CD4-positive, alpha-beta T cell (primary cell): ENCODE measurements around the gene AFAP1. TPM values are rescaled to one million over a fixed set of nuclear protein-coding genes. Genes with fewer than 3 reads are reported as not detected.

Experiments
- ATAC-seq: fragments of 200-7000 bp; cut with Tn5 transposase; one replicate; pipeline ENCODE4 v1.10.0; 2022; ENCODE audit warnings: mild to moderate bottlenecking; ENCODE audit not compliant: poor library complexity
- CTCF ChIA-PET: fragments of 350-600 bp; sonication (Branson Sonifier 250); formaldehyde crosslinking; loops from one replicate; lab custom pipeline; 2021; ENCODE audit warnings: antibody characterized with exemption, inconsistent platforms; lab: Charles Lee
- POLR2A ChIA-PET: fragments of 350-600 bp; sonication (Branson Sonifier 250); formaldehyde crosslinking; loops from one replicate; lab custom pipeline; 2021; ENCODE audit warnings: antibody characterized with exemption, inconsistent platforms; lab: Charles Lee
- DNase-seq, 14 experiments: peaks; one replicate each; pipeline ENCODE4 v3.0.0-alpha.2; 2013 to 2020; ENCODE audit warnings: mixed read lengths in 2 of 14
- H3K27ac ChIP-seq, 2 donors: one replicate each; pipeline versions ENCODE4 v1.5.1 to v1.7.0; 2013; ENCODE audit warnings: low read length in 2 of 2, low read depth in 1 of 2, mild to moderate bottlenecking in 1 of 2
- H3K27me3 ChIP-seq, 2 experiments: 1 replicate in 1 of 2; 2 replicates in 1 of 2; pipeline versions ENCODE4 v1.6.1 to v1.7.0; 2013; ENCODE audit warnings: low read length in 2 of 2, control low read depth in 1 of 2, mild to moderate bottlenecking in 1 of 2, moderate library complexity in 1 of 2; ENCODE audit not compliant: insufficient read depth in 2 of 2, control insufficient read depth in 1 of 2
- H3K36me3 ChIP-seq: one replicate; pipeline ENCODE4 v1.6.1; 2013; ENCODE audit warnings: low read length, control low read depth; ENCODE audit not compliant: insufficient read depth
- H3K4me1 ChIP-seq: one replicate; pipeline ENCODE4 v1.6.1; 2013; ENCODE audit warnings: low read length, control low read depth; ENCODE audit not compliant: insufficient read depth
- H3K4me3 ChIP-seq: one replicate; pipeline ENCODE4 v1.5.1; 2013; ENCODE audit warnings: mild to moderate bottlenecking, low read length, moderate library complexity
- H3K9me3 ChIP-seq, 2 experiments: 1 replicate in 1 of 2; 2 replicates in 1 of 2; pipeline versions ENCODE4 v1.6.1 to v1.7.0; 2013; ENCODE audit warnings: low read length in 2 of 2, mild to moderate bottlenecking in 2 of 2, control low read depth in 1 of 2, moderate library complexity in 1 of 2; ENCODE audit not compliant: control insufficient read depth in 1 of 2, insufficient read depth in 1 of 2
- H3K27ac Mint-ChIP-seq: one replicate; pipeline ENCODE4 v1.8.0; 2020; ENCODE audit warnings: mixed read lengths
- H3K27me3 Mint-ChIP-seq: one replicate; pipeline ENCODE4 v1.8.0; 2021; ENCODE audit warnings: mixed read lengths
- H3K36me3 Mint-ChIP-seq: one replicate; pipeline ENCODE4 v1.8.0; 2021; ENCODE audit warnings: low read depth, mixed read lengths
- H3K4me1 Mint-ChIP-seq: one replicate; pipeline ENCODE4 v1.8.0; 2021; ENCODE audit warnings: low read depth, mixed read lengths
- H3K4me3 Mint-ChIP-seq: one replicate; pipeline ENCODE4 v1.8.0; 2020; ENCODE audit warnings: mild to moderate bottlenecking, mixed read lengths
- H3K9me3 Mint-ChIP-seq: one replicate; pipeline ENCODE4 v1.8.0; 2020; ENCODE audit warnings: mixed read lengths
- CTCF ChIP-seq: fragments of 200-600 bp; IDR thresholded peaks from one replicate; pipeline ENCODE4 v1.8.0; 2022; ENCODE audit warnings: antibody characterized with exemption, mild to moderate bottlenecking
- intact Hi-C, 2 experiments: fragments of 100-400 bp; cut with DNase I in 1 of 2; cut with micrococcal nuclease in 1 of 2; formaldehyde crosslinking; loops; one replicate each; pipeline versions ENCODE4 v1.15.1 to v1.9.0; 2023 to 2025; cut with DNase I, micrococcal nuclease
- total RNA-seq, 174 experiments: library from RNA in 2 of 174; stranded (reverse) in 2 of 174; gene quantifications; one replicate each; pipeline ENCODE4 v1.2.3 and lab custom pipeline; 2021 to 2026

AFAP1 gene
- total RNA-seq, 2 experiments from 2014 or later = 9.8 to 10.9 TPM

- no peaks in the 10 kb centered on the region for H3K27me3 ChIP-seq
- peaks cover 32% of the 10 kb centered on the region for H3K4me1 Mint-ChIP-seq
- intact Hi-C loops = loop anchor here in 1 of 2 experiments (2.0 kb wide), 1 partner anchor 44 kb away; no protein-coding TSS in a partner anchor
- peak overlapping the region; percentile 48 for H3K4me3 ChIP-seq
- H3K27ac Mint-ChIP-seq = peak overlapping the region; percentile 89
- H3K4me3 Mint-ChIP-seq = peak overlapping the region; percentile 81
- ATAC-seq (peak; percentile 94), DNase-seq (peak; percentile 32 to 91 (median 56))
- H3K4me1 ChIP-seq = peaks cover 24% of the 10 kb centered on the region
- no peaks in the 10 kb centered on the region for H3K9me3 Mint-ChIP-seq
- CTCF ChIA-PET = interaction anchor here (0.6 to 1.8 kb wide), 3 partner anchors 11 to 196 kb away, joined by 3 to 4 read pairs (median 4); partner anchors contain the start of gene AFAP1
- no peak for TF ChIP-seq CTCF
- no peaks in the 10 kb centered on the region for H3K9me3 ChIP-seq
- no peaks in the 10 kb centered on the region for H3K36me3 ChIP-seq
- POLR2A ChIA-PET = interaction anchor here (0.8 kb wide), 1 partner anchor 10 kb away, joined by 6 read pairs; no protein-coding TSS in a partner anchor
- H3K36me3 Mint-ChIP-seq = peaks cover 20% of the 10 kb centered on the region
- H3K27me3 Mint-ChIP-seq = no peaks in the 10 kb centered on the region
- H3K27ac ChIP-seq = peak overlapping the region; percentile 55 to 85
Measured at GRCh38 chr4:7759216-7759615, 180.4 kb downstream of the AFAP1 start.

- no peak for ATAC-seq
- intact Hi-C loops = loop anchor here in 1 of 2 experiments (2.0 kb wide), 1 partner anchor 44 kb away; no protein-coding TSS in a partner anchor
- peaks cover 18% of the 10 kb centered on the region for H3K36me3 Mint-ChIP-seq
- peak overlapping the region; percentile 37 to 85 for H3K27ac ChIP-seq
- H3K27me3 ChIP-seq = no peaks in the 10 kb centered on the region
- peaks cover 24% of the 10 kb centered on the region for H3K4me1 ChIP-seq
- no peaks in the 10 kb centered on the region for H3K9me3 Mint-ChIP-seq
- H3K9me3 ChIP-seq = no peaks in the 10 kb centered on the region
- H3K4me3 ChIP-seq = no peak overlapping the region
- H3K27ac Mint-ChIP-seq = peak overlapping the region; percentile 89
- ChIA-PET CTCF (interaction anchor here (0.7 to 1.8 kb wide), 4 partner anchors 9 to 181 kb away, joined by 3 to 4 read pairs (median 4); partner anchors contain the start of gene AFAP1), POLR2A (interaction anchor here (0.9 kb wide), 1 partner anchor 181 kb away, joined by 6 read pairs; the partner anchor contains the start of gene AFAP1)
- no peaks in the 10 kb centered on the region for H3K27me3 Mint-ChIP-seq
- H3K4me3 Mint-ChIP-seq = no peak overlapping the region
- no peaks in the 10 kb centered on the region for H3K36me3 ChIP-seq
- peaks cover 32% of the 10 kb centered on the region for H3K4me1 Mint-ChIP-seq
- peak in 2 of 14 experiments; percentile 10 to 12 for DNase-seq
- TF ChIP-seq CTCF = no peak
Measured at GRCh38 chr4:7758476-7758875, 181.2 kb downstream of the AFAP1 start.

- H3K4me3 ChIP-seq = no peak overlapping the region
- no peaks in the 10 kb centered on the region for H3K27me3 ChIP-seq
- DNase-seq (no peak), ATAC-seq (no peak)
- CTCF ChIA-PET = interaction anchor here (0.7 to 1.0 kb wide), 2 partner anchors 8 to 44 kb away, joined by 3 to 4 read pairs; no protein-coding TSS in a partner anchor
- H3K4me1 Mint-ChIP-seq = peaks cover 32% of the 10 kb centered on the region
- H3K27ac Mint-ChIP-seq = peak overlapping the region; percentile 89
- H3K36me3 ChIP-seq = no peaks in the 10 kb centered on the region
- intact Hi-C loops = loop anchor here in 1 of 2 experiments (2.0 kb wide), 1 partner anchor 45 kb away; no protein-coding TSS in a partner anchor
- H3K4me1 ChIP-seq = peaks cover 24% of the 10 kb centered on the region
- H3K9me3 ChIP-seq = no peaks in the 10 kb centered on the region
- no peak overlapping the region for H3K4me3 Mint-ChIP-seq
- no peaks in the 10 kb centered on the region for H3K9me3 Mint-ChIP-seq
- H3K27me3 Mint-ChIP-seq = no peaks in the 10 kb centered on the region
- H3K36me3 Mint-ChIP-seq = peaks cover 12% of the 10 kb centered on the region
- POLR2A ChIA-PET = interaction anchor here (0.9 kb wide), 1 partner anchor 182 kb away, joined by 6 read pairs; the partner anchor contains the start of gene AFAP1
- TF ChIP-seq CTCF = no peak
- peak overlapping the region in 1 of 2 donors; percentile 85 for H3K27ac ChIP-seq
Measured at GRCh38 chr4:7757501-7758471, 181.9 kb downstream of the AFAP1 start.
